ENCODE results near the gene PITX2.

- TF ChIP-seq CTCF (IDR thresholded peaks at IDR 0.05) = no peak
- TF ChIP-seq ZFX (IDR thresholded peaks at IDR 0.05; ENCODE audit: borderline replicate concordance) = no peak
These were observed 13.3 kb upstream of the PITX2 start for GRCh38 chr4:110636171-110636679.
